SK-N-SH treated with all-trans-retinoic acid at 6 μM for 48 hours (cell line): ENCODE results near the gene NFE2L1.

Experiments used
- BACH2 ChIP-seq: fragments of 250-450 bp; sonication (Bioruptor Pico); IDR thresholded peaks from 2 replicates; pipeline ENCODE4 v1.9.0; 2021; ENCODE audit warnings: mild to moderate bottlenecking, borderline replicate concordance
- TOX ChIP-seq: fragments of 250-450 bp; sonication (Bioruptor Pico); IDR thresholded peaks from 2 replicates; pipeline ENCODE4 v1.8.0; 2021; ENCODE audit warnings: mild to moderate bottlenecking, moderate library complexity, borderline replicate concordance
- ZNF70 ChIP-seq: fragments of 450-650 bp; formaldehyde crosslinking; IDR thresholded peaks from 2 replicates; pipeline ENCODE4 v1.5.0; 2020; ENCODE audit warnings: mild to moderate bottlenecking, moderate library complexity
- TF ChIP-seq, protein P1 (sequence below): fragments of 250-450 bp; sonication (Bioruptor Pico); IDR thresholded peaks from 2 replicates; pipeline ENCODE4 v1.8.0; 2020; ENCODE audit warnings: mild to moderate bottlenecking, moderate library complexity, borderline replicate concordance

DNA sequence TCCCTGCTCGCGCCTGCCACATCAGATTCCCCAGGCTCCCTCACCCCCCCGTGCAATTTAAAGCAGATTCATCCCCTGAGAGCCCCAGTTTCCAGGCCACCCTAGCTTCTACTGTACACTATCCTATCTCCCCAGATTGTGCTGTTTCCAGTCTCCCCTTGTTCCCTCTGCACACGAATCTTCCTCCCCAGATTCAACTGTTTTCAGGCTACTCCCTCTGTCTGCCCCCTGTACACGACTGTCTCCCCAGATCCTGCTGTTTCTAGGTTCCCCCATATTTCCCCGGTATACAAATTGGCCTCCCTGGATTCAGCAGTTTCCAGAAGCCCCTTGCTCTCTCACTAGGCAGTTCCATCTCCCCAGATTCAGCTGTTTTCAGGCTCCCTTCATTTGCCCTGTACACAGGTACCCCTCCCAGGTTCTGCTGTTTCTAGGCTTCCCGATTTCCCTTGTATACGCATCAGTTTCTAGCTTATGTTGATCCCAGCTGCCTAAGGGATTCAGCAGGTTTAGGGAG lies 33.5 kb upstream of the NFE2L1 start:
- TF ChIP-seq TOX (CRISPR knock-in tag) (no peak), BACH2 (CRISPR knock-in tag) (no peak), ZNF70 (CRISPR knock-in tag) (peak; percentile 14; the same call in 1 of the 2 replicates)
- TF ChIP-seq, protein P1, sequence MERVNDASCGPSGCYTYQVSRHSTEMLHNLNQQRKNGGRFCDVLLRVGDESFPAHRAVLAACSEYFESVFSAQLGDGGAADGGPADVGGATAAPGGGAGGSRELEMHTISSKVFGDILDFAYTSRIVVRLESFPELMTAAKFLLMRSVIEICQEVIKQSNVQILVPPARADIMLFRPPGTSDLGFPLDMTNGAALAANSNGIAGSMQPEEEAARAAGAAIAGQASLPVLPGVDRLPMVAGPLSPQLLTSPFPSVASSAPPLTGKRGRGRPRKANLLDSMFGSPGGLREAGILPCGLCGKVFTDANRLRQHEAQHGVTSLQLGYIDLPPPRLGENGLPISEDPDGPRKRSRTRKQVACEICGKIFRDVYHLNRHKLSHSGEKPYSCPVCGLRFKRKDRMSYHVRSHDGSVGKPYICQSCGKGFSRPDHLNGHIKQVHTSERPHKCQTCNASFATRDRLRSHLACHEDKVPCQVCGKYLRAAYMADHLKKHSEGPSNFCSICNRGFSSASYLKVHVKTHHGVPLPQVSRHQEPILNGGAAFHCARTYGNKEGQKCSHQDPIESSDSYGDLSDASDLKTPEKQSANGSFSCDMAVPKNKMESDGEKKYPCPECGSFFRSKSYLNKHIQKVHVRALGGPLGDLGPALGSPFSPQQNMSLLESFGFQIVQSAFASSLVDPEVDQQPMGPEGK = no peak
